ENCODE results near the gene IFNGR2. TPM values are rescaled to one million over a fixed set of nuclear protein-coding genes. Genes with fewer than 3 reads are reported as not detected.

The IFNGR2 gene
- polyA plus RNA-seq, 1 of the 3 experiments (the other 2 are of a cell fraction), result 92.4 TPM

DNA sequence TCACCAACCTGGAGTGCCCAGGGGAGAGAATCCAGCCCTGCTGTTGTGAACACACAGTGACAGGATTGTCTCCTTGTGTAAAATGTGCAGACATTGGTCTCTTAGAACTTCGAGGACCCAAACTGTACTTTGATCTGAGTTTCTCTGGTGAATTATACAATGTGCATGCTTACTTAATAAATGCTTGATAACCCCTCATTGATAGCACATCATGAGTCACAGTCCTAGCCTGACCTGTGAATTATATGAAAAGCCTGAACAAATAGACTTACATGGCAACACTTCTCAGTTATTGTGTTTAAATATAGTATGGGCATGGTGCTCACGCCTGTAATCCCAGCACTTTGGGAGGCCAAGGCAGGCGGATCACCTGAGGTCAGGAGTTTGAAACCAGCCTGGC is 22.6 kb downstream of the IFNGR2 start:
- H3K9me2 ChIP-seq, result no peaks in the 10 kb centered on the region
- no peak for TF ChIP-seq RXRA (IDR thresholded peaks at IDR 0.05; ENCODE audit: borderline replicate concordance, low read depth)
- TF ChIP-seq RAD21 (IDR thresholded peaks at IDR 0.05; ENCODE audit: low read length), result no peak
- TF ChIP-seq, protein P1, sequence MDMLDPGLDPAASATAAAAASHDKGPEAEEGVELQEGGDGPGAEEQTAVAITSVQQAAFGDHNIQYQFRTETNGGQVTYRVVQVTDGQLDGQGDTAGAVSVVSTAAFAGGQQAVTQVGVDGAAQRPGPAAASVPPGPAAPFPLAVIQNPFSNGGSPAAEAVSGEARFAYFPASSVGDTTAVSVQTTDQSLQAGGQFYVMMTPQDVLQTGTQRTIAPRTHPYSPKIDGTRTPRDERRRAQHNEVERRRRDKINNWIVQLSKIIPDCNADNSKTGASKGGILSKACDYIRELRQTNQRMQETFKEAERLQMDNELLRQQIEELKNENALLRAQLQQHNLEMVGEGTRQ (IDR thresholded peaks at IDR 0.05; ENCODE audit: borderline replicate concordance, low read depth, low read length), result no peak
- TF ChIP-seq SMC3 (IDR thresholded peaks at IDR 0.05; ENCODE audit: low read depth, low read length), result no peak
- no peak for TF ChIP-seq CHD2 (IDR thresholded peaks at IDR 0.05; ENCODE audit: low read length, partially characterized antibody)
- TF ChIP-seq SIN3A (IDR thresholded peaks at IDR 0.05; ENCODE audit: borderline replicate concordance, low read depth, low read length), result no peak
- POLR2A ChIA-PET, result no interaction called here
- H3K4me2 ChIP-seq, result no peak overlapping the region
- H4K20me1 ChIP-seq (ENCODE audit: insufficient read depth), result peaks cover 2% of the 10 kb centered on the region
- H3K4me3 ChIP-seq (ENCODE audit: low read depth in 2 of 2, low read length in 1 of 2), result no peak overlapping the region
- WGBS (ENCODE audit: low lambda C conversion rate), result 97% methylated on average over 3 of the region's 3 CpGs
- peaks cover 47 to 68% of the 10 kb centered on the region in 2 experiments for H3K36me3 ChIP-seq (replicated peaks in 1 of 2; ENCODE audit: control insufficient read depth in 1 of 2, insufficient read depth in 2 of 2, low read length in 1 of 2)
- no peak overlapping the region for H3K9ac ChIP-seq
- no peaks in the 10 kb centered on the region; a peak in 1 of 4 replicates for H3K4me1 ChIP-seq (ENCODE audit: control insufficient read depth in 1 of 2, insufficient read depth in 2 of 2, low read depth in 1 of 2, low read length in 1 of 2)
- DNase-seq, result no peak
- no peaks in the 10 kb centered on the region for H3K27me3 ChIP-seq (ENCODE audit: insufficient read depth)
- H3K27ac ChIP-seq (ENCODE audit: low read depth in 2 of 2, low read length in 1 of 2), result no peak overlapping the region
- no peaks in the 10 kb centered on the region for H3K9me3 ChIP-seq
- peaks cover 25% of the 10 kb centered on the region for H3K79me2 ChIP-seq (ENCODE audit: insufficient read depth)
- H2AFZ ChIP-seq (ENCODE audit: low read depth), result no peak overlapping the region
- H3F3A ChIP-seq (replicated peaks; ENCODE audit: insufficient read depth), result peaks cover 8% of the 10 kb centered on the region
- CTCF ChIA-PET, result no interaction called here

DNA sequence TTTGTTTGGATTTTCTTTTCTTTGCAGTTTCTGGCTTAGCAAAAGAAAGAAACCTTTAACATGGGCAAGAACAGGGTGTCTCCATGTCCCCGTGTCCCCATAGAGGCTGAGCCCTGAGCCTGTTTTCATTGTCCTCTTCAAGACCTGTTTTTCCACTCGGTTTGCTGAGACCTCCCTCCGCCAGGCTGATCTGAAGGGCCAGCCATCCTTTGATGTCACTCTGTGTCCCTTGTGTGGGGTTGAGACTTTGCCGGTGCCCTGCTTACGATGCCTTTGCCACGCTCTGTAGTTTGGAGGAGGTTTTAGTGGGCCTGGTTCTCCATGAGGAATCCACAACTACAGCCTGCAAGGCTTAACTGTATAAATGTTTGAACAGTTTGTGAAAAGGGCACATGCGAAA is 23.8 kb downstream of the IFNGR2 start:
- Histone ChIP-seq H3K27ac (ENCODE audit: low read depth in 2 of 2, low read length in 1 of 2) (no peak overlapping the region), H4K20me1 (ENCODE audit: insufficient read depth) (no peaks in the 10 kb centered on the region; the same call in 1 of the 2 replicates), H3K9me3 (no peaks in the 10 kb centered on the region), H2AFZ (ENCODE audit: low read depth) (no peak overlapping the region), H3K4me2 (no peak overlapping the region), H3K27me3 (ENCODE audit: insufficient read depth) (no peaks in the 10 kb centered on the region), H3K4me1 (ENCODE audit: control insufficient read depth in 1 of 2, insufficient read depth in 2 of 2, low read depth in 1 of 2, low read length in 1 of 2) (no peaks in the 10 kb centered on the region; a peak in 1 of 4 replicates), H3K36me3 (replicated peaks in 1 of 2; ENCODE audit: control insufficient read depth in 1 of 2, insufficient read depth in 2 of 2, low read length in 1 of 2) (peaks cover 43 to 76% of the 10 kb centered on the region in 2 experiments), H3K79me2 (ENCODE audit: insufficient read depth) (peaks cover 18% of the 10 kb centered on the region), H3K9me2 (no peaks in the 10 kb centered on the region), H3K9ac (no peak overlapping the region), H3K4me3 (ENCODE audit: low read depth in 2 of 2, low read length in 1 of 2) (no peak overlapping the region), H3F3A (replicated peaks; ENCODE audit: insufficient read depth) (peaks cover 8% of the 10 kb centered on the region)
- POLR2A ChIA-PET, result no interaction called here
- WGBS (ENCODE audit: low lambda C conversion rate), result 96% methylated on average over 6 of the region's 7 CpGs
- TF ChIP-seq YY1 (IDR thresholded peaks at IDR 0.05; ENCODE audit: low read depth) (no peak), TCF12 (IDR thresholded peaks at IDR 0.05) (no peak), FOXM1 (IDR thresholded peaks at IDR 0.05; ENCODE audit: low read depth) (no peak), SIN3A (IDR thresholded peaks at IDR 0.05; ENCODE audit: borderline replicate concordance, low read depth, low read length) (no peak), ELF1 (IDR thresholded peaks at IDR 0.05) (no peak)
- TF ChIP-seq, protein P2, sequence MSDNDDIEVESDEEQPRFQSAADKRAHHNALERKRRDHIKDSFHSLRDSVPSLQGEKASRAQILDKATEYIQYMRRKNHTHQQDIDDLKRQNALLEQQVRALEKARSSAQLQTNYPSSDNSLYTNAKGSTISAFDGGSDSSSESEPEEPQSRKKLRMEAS (IDR thresholded peaks at IDR 0.05; ENCODE audit: low read depth), result no peak
- CTCF ChIA-PET, result interaction anchor here (0.9 to 1.2 kb wide), 3 partner anchors 18 to 433 kb away, joined by 3 to 4 read pairs (median 4); no protein-coding TSS in a partner anchor
- no peak for DNase-seq

DNA sequence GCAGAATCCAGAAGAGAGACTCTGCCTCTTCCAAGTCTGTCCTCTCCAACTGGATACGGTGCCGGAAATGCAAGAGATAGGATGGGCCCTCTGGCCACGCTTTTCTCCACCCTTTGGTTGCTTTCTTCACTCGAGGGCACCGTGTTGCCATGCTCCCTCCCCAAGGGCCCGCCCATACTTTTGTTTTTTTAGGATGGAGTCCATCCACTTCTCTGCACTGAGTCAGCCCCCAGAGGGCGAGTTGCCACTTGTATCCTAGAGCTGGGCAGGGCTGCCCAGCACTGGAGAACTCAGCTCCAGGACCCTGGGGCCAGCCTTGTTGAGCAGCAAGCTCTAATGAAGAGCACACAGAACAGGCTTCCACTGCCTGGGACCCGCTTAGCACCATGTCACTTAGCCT is 25.5 kb downstream of the IFNGR2 start:
- Histone ChIP-seq H3K4me1 (ENCODE audit: control insufficient read depth in 1 of 2, insufficient read depth in 2 of 2, low read depth in 1 of 2, low read length in 1 of 2) (no peaks in the 10 kb centered on the region; a peak in 2 of 4 replicates), H3K79me2 (ENCODE audit: insufficient read depth) (peaks cover 12% of the 10 kb centered on the region), H3K36me3 (replicated peaks in 1 of 2; ENCODE audit: control insufficient read depth in 1 of 2, insufficient read depth in 2 of 2, low read length in 1 of 2) (peaks cover 52 to 87% of the 10 kb centered on the region in 2 experiments), H3K27ac (ENCODE audit: low read depth in 2 of 2, low read length in 1 of 2) (no peak overlapping the region), H4K20me1 (ENCODE audit: insufficient read depth) (peaks cover under 1% of the 10 kb centered on the region; the same call in 1 of the 2 replicates), H3K27me3 (ENCODE audit: insufficient read depth) (no peaks in the 10 kb centered on the region), H3K9me2 (no peaks in the 10 kb centered on the region), H2AFZ (ENCODE audit: low read depth) (no peak overlapping the region), H3K4me3 (ENCODE audit: low read depth in 2 of 2, low read length in 1 of 2) (no peak overlapping the region), H3K4me2 (no peak overlapping the region), H3F3A (replicated peaks; ENCODE audit: insufficient read depth) (peaks cover 21% of the 10 kb centered on the region), H3K9me3 (no peaks in the 10 kb centered on the region), H3K9ac (no peak overlapping the region)
- 86% methylated on average over 7 of the region's 8 CpGs for WGBS (ENCODE audit: low lambda C conversion rate)
- ChIA-PET POLR2A (no interaction called here), CTCF (interaction anchor here (1.1 to 1.3 kb wide), 3 partner anchors 17 to 232 kb away, joined by 4 read pairs; no protein-coding TSS in a partner anchor)
- TF ChIP-seq FOXJ3 (CRISPR knock-in tag; IDR thresholded peaks at IDR 0.05) (no peak), SMC3 (IDR thresholded peaks at IDR 0.05; ENCODE audit: low read depth, low read length) (no peak)
- DNase-seq, result no peak
